ENCODE data around the gene CWC22. TPM values are rescaled to one million over a fixed set of nuclear protein-coding genes. Genes with fewer than 3 reads are reported as not detected.

The CWC22 gene
- total RNA-seq, 1 experiment from 2014 or later, result 34.0 TPM

GRCh38 chr2:179939259-179939658 is 67.8 kb downstream of the CWC22 start:
- Mint-ChIP-seq H3K27ac (ENCODE audit: low read depth, unreplicated experiment) (no peak overlapping the region), H3K27me3 (ENCODE audit: insufficient read depth, unreplicated experiment) (no peaks in the 10 kb centered on the region), H3K36me3 (ENCODE audit: insufficient read depth, unreplicated experiment) (peaks cover 14% of the 10 kb centered on the region), H3K4me1 (ENCODE audit: insufficient read depth, unreplicated experiment) (no peaks in the 10 kb centered on the region), H3K9me3 (ENCODE audit: unreplicated experiment) (no peaks in the 10 kb centered on the region), H3K4me3 (ENCODE audit: unreplicated experiment) (no peak overlapping the region)
- BruUV-seq (replicated peaks), result no TSS peak
- no peak for TF ChIP-seq CTCF (IDR thresholded peaks at IDR 0.05; ENCODE audit: unreplicated experiment)
- intact Hi-C loops (cut with micrococcal nuclease), result no loop called here
- POLR2A ChIA-PET, result interaction anchor here (0.6 kb wide), 1 partner anchor 1024 kb away, joined by 4 read pairs; no protein-coding TSS in a partner anchor
- CTCF ChIA-PET, result interaction anchor here (0.7 to 1.0 kb wide), 3 partner anchors 10 to 29 kb away, joined by 3 read pairs; no protein-coding TSS in a partner anchor
- DNase-seq (ENCODE audit: unreplicated experiment), result no peak

- Mint-ChIP-seq H3K4me3 (ENCODE audit: unreplicated experiment) (no peak overlapping the region), H3K27ac (ENCODE audit: low read depth, unreplicated experiment) (no peak overlapping the region), H3K36me3 (ENCODE audit: insufficient read depth, unreplicated experiment) (peaks cover 7% of the 10 kb centered on the region), H3K9me3 (ENCODE audit: unreplicated experiment) (no peaks in the 10 kb centered on the region), H3K4me1 (ENCODE audit: insufficient read depth, unreplicated experiment) (no peaks in the 10 kb centered on the region), H3K27me3 (ENCODE audit: insufficient read depth, unreplicated experiment) (no peaks in the 10 kb centered on the region)
- no TSS peak for BruUV-seq (replicated peaks)
- DNase-seq (ENCODE audit: unreplicated experiment), result no peak
- intact Hi-C loops (cut with micrococcal nuclease), result no loop called here
- TF ChIP-seq CTCF (IDR thresholded peaks at IDR 0.05; ENCODE audit: unreplicated experiment), result no peak
- ChIA-PET POLR2A (interaction anchor here (0.7 kb wide), 1 partner anchor 56 kb away, joined by 3 read pairs; no protein-coding TSS in a partner anchor), CTCF (interaction anchor here (0.5 kb wide), 1 partner anchor 717 kb away, joined by 4 read pairs; no protein-coding TSS in a partner anchor)
Observed at GRCh38 chr2:179938026-179938425, 69.1 kb downstream of the CWC22 start.

- peak; percentile 62 for DNase-seq (ENCODE audit: unreplicated experiment)
- ChIA-PET CTCF (interaction anchor here (0.6 to 1.5 kb wide), 7 partner anchors 25 to 1963 kb away, joined by 3 to 5 read pairs (median 4); no protein-coding TSS in a partner anchor), POLR2A (interaction anchor here (0.6 to 1.4 kb wide), 2 partner anchors 11 to 72 kb away, joined by 3 to 4 read pairs; no protein-coding TSS in a partner anchor)
- H3K9me3 Mint-ChIP-seq (ENCODE audit: unreplicated experiment), result no peaks in the 10 kb centered on the region
- H3K36me3 Mint-ChIP-seq (ENCODE audit: insufficient read depth, unreplicated experiment), result no peaks in the 10 kb centered on the region
- no peaks in the 10 kb centered on the region for H3K27me3 Mint-ChIP-seq (ENCODE audit: insufficient read depth, unreplicated experiment)
- no peak overlapping the region for H3K4me3 Mint-ChIP-seq (ENCODE audit: unreplicated experiment)
- H3K27ac Mint-ChIP-seq (ENCODE audit: low read depth, unreplicated experiment), result no peak overlapping the region
- intact Hi-C loops (cut with micrococcal nuclease), result no loop called here
- no TSS peak for BruUV-seq (replicated peaks)
- TF ChIP-seq CTCF (IDR thresholded peaks at IDR 0.05; ENCODE audit: unreplicated experiment), result peak; percentile 33
- H3K4me1 Mint-ChIP-seq (ENCODE audit: insufficient read depth, unreplicated experiment), result no peaks in the 10 kb centered on the region
Observed at GRCh38 chr2:179936654-179937053, 70.4 kb downstream of the CWC22 start.

- no peak for DNase-seq (ENCODE audit: unreplicated experiment)
- H3K27me3 Mint-ChIP-seq (ENCODE audit: insufficient read depth, unreplicated experiment), result no peaks in the 10 kb centered on the region
- H3K36me3 Mint-ChIP-seq (ENCODE audit: insufficient read depth, unreplicated experiment), result no peaks in the 10 kb centered on the region
- ChIA-PET CTCF (interaction anchor here (0.6 to 1.5 kb wide), 11 partner anchors 9 to 1964 kb away, joined by 3 to 5 read pairs (median 4); no protein-coding TSS in a partner anchor), POLR2A (interaction anchor here (1.4 kb wide), 1 partner anchor 10 kb away, joined by 4 read pairs; no protein-coding TSS in a partner anchor)
- H3K9me3 Mint-ChIP-seq (ENCODE audit: unreplicated experiment), result no peaks in the 10 kb centered on the region
- no peaks in the 10 kb centered on the region for H3K4me1 Mint-ChIP-seq (ENCODE audit: insufficient read depth, unreplicated experiment)
- no peak overlapping the region for H3K27ac Mint-ChIP-seq (ENCODE audit: low read depth, unreplicated experiment)
- intact Hi-C loops (cut with micrococcal nuclease), result no loop called here
- TF ChIP-seq CTCF (IDR thresholded peaks at IDR 0.05; ENCODE audit: unreplicated experiment), result no peak
- no peak overlapping the region for H3K4me3 Mint-ChIP-seq (ENCODE audit: unreplicated experiment)
- no TSS peak for BruUV-seq (replicated peaks)
Observed at GRCh38 chr2:179936141-179936540, 71.0 kb downstream of the CWC22 start.

Data from MCF 10A (cell line).